GM12872 (cell line): ENCODE data around the gene ASTN1.

Experiments used
- CTCF ChIP-seq: IDR thresholded peaks from 3 replicates; pipeline ENCODE4 v1.5.1; 2011; ENCODE audit warnings: low read depth, mild to moderate bottlenecking, low read length, moderate library complexity; ENCODE audit not compliant: insufficient read depth

The ASTN1 gene

GRCh38 chr1:176884911-176885310 is 279.6 kb downstream of the ASTN1 start:
- no peak for TF ChIP-seq CTCF

GRCh38 chr1:176884286-176884685 is 280.2 kb downstream of the ASTN1 start:
- TF ChIP-seq CTCF = no peak

DNA sequence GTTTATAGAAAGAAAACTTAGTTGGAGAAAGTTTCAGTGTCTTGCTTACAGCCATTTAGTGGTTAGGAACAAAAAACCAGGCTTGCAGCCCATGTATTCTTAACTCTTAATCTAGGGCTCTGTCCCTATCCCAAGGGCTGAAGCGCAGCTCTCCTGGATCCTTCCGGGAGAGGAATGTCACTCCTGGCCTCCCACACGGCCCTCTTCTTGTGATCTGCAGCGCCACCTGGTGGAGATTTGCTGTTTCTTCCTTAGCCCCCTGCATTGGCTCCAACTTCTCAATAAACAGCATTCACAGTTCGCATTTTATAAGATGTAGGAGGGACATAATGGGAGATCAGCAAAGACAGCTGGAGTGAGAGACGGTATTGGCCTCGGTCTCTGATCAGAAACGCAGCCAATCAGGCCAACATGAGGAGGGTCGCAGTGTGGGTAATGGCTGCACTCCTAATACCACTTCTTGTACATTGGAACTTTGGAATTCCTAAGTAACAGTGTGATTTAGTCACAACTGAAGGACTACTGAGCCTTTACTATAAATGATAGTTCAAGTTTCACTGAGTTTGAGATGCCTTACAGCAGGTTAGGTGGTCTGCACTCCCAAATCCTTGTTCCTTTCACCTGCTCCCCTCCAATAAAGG is 283.4 kb downstream of the ASTN1 start:
- peak; percentile 84 for TF ChIP-seq CTCF

DNA sequence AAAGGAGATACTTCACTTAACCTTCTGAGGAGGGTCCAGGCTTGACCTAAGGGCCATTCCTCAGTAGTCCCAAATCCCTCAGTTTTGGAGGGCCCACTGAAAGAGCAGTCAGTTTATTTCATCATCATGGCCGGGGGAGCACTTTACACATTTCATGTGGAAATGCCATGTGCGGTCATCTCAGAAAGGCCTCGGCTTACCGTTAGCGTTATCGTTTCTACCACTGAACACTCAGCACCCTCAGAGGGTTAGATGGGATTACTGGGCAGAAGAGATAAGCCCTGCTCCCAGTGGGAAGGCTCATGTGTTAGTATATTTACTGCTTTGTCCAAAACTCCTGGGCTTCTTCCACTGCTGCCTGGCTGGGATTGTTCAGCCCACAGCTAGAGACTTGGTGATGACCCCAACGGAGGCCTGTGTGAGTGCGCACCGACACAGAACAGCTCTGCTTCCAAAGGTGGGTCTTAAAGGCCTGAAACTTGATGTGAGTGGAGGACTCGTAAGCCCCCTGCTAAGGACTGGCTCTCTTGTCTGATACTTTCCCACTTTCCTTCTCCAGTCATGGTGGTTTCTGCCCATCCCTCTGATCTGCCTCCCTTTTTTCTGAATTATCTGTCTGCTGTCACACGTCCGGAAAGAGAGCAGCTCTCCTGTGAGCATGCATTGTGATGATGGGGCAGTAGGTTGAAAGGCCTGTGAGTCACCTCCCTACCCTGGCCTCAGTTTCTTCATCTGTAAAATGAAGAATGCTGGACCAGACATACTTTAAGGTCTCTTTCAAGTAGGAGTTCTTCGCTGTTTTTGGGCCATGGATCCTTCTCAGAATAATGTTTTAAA is 284.5 kb downstream of the ASTN1 start:
- TF ChIP-seq CTCF = no peak

- TF ChIP-seq CTCF = peak; percentile 22; the same call in 1 of the 3 replicates
Observed at GRCh38 chr1:176878750-176879536, 285.6 kb downstream of the ASTN1 start.

DNA sequence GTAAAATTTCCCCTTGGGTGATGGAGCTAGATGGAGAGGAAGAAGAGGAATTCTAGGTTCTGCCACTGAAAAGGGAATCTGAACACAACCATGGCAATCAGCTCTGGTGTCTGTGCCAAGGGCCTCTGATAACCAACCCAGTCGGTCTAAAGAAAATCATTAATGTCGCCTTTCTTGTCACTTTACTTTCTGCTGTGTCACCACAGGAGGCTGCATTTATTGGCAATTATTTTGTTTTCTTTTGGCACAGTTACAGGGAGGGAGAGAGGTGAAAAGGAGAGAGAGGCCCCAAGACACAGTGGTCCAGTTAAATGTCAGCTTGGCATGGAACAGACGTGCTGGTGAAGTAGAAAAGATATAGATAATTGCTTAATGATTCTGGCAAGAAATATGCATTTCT is 287.0 kb downstream of the ASTN1 start:
- TF ChIP-seq CTCF = no peak

GRCh38 chr1:176876966-176877515 is 287.5 kb downstream of the ASTN1 start:
- no peak for TF ChIP-seq CTCF
